HG03457 (cell line): ENCODE data around the gene AHSP.
"Not testable (repeated sequence)": the region's sequence is repeated elsewhere in the genome, so short reads cannot be mapped to it uniquely, and the experiment has no call there.

ENCODE experiments used
- ATAC-seq: cut with Tn5 transposase; IDR thresholded peaks from one replicate; pipeline ENCODE4 v1.9.1; 2021; ENCODE audit warnings: moderate number of reproducible peaks; ENCODE audit not compliant: unreplicated experiment

Gene AHSP

GRCh38 chr16:31527734-31528274 is at the start of gene AHSP:
Gene AHSP, plus strand, starts transcription at chr16:31527900. Its CDS starts 240 bp downstream, at chr16:31528140.
- ATAC-seq, result no peak

- no peak for ATAC-seq
These were observed 48.7 kb upstream of the AHSP start for GRCh38 chr16:31478956-31479355.

- no peak for ATAC-seq
These were observed 47.9 kb upstream of the AHSP start for GRCh38 chr16:31479751-31480150.

- no peak for ATAC-seq
These were observed 46.7 kb upstream of the AHSP start for GRCh38 chr16:31480851-31481536.

- ATAC-seq, result no peak
These were observed 44.6 kb upstream of the AHSP start, which contains the start of gene SLC5A2 for GRCh38 chr16:31483081-31483480. Gene SLC5A2, plus strand, starts transcription at chr16:31483123. Its CDS starts 14 bp downstream, at chr16:31483137.

- ATAC-seq, result not testable (repeated sequence)
These were observed 43.7 kb upstream of the AHSP start for GRCh38 chr16:31484048-31484447.

GRCh38 chr16:31484491-31485171 is 43.1 kb upstream of the AHSP start:
- ATAC-seq, result no peak

GRCh38 chr16:31485571-31485970 is 42.1 kb upstream of the AHSP start:
- ATAC-seq, result no peak

GRCh38 chr16:31486045-31486444 is 41.7 kb upstream of the AHSP start:
- no peak for ATAC-seq

- ATAC-seq, result no peak
These were observed 40.5 kb upstream of the AHSP start for GRCh38 chr16:31487071-31487719.

- ATAC-seq, result peak; percentile 73
These were observed 39.8 kb upstream of the AHSP start for GRCh38 chr16:31487720-31488467.

- no peak for ATAC-seq
These were observed 39.0 kb upstream of the AHSP start for GRCh38 chr16:31488468-31489297.

GRCh38 chr16:31489298-31489564 is 38.5 kb upstream of the AHSP start:
- no peak for ATAC-seq

- no peak for ATAC-seq
These were observed 37.8 kb upstream of the AHSP start for GRCh38 chr16:31489616-31490584.

- ATAC-seq, result no peak
These were observed 35.8 kb upstream of the AHSP start for GRCh38 chr16:31491778-31492418.

- ATAC-seq, result no peak
These were observed 34.1 kb upstream of the AHSP start for GRCh38 chr16:31493506-31494125.

- no peak for ATAC-seq
These were observed 31.0 kb upstream of the AHSP start for GRCh38 chr16:31496670-31497069.

GRCh38 chr16:31498493-31498892 is 29.2 kb upstream of the AHSP start:
- ATAC-seq, result no peak
